B cell (primary cell): ENCODE results near the gene SEMA4A.

Experiments used
- CTCF ChIP-seq: fragments of 200-600 bp; IDR thresholded peaks from one replicate; pipeline ENCODE4 v1.8.0; 2022; ENCODE audit warnings: antibody characterized with exemption, mild to moderate bottlenecking
- EZH2 ChIP-seq: IDR thresholded peaks from 2 replicates; pipeline ENCODE4 v1.6.1; 2012; ENCODE audit warnings: borderline replicate concordance, low read depth, mild to moderate bottlenecking, moderate library complexity, low read length; ENCODE audit not compliant: insufficient read depth, poor library complexity, severe bottlenecking

DNA sequence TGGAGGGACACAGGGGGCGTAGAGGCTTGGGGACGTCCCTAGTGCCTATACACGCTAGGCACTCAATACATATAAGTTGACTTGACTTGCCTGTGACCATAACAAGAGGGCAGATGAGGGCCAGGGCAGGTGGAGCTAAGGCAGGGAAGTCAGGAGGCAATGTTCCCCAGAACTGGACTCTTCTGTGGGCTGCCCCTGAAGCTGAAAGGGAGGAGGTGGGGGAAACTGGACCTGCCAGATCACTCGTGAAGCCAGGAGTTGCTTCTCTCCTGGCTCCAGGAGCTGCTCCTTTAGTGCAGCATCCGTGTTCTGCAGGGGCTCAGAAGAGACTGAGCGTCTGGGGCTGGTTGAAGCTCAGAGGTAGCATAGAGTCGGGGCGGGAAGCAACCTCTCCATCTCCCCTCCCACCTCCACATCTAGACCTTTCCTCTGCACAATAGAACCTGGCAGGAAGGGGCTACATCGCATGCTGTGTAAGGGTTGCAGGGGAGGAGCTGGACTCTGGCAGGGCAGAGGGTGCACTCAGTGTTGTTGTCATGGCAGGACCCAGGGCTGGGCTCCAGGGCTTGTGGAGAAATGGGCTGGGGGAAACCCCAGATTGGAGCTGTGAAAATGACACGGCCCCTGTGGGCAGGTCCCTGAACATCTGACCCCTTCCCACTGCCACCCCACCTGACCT is 2.9 kb upstream of the SEMA4A start:
- no peak for TF ChIP-seq CTCF
- no peak for TF ChIP-seq EZH2
